Mesendoderm (in vitro differentiated cells): ENCODE data around the gene ADGRV1.

Source experiments
- DNase-seq: peaks from one replicate; pipeline ENCODE4 v3.0.0; 2013
- H2AK5ac ChIP-seq: 2 replicates; pipeline ENCODE4 v1.6.1; 2013; ENCODE audit warnings: low read length, inconsistent platforms
- H2BK120ac ChIP-seq: 2 replicates; pipeline ENCODE4 v1.6.1; 2013; ENCODE audit warnings: low read depth, mild to moderate bottlenecking, low read length, moderate library complexity, mixed read lengths
- H2BK15ac ChIP-seq: replicated peaks from 2 replicates; pipeline ENCODE4 v1.6.1; 2013; ENCODE audit warnings: low read depth, mild to moderate bottlenecking, moderate library complexity
- H2BK5ac ChIP-seq: 2 replicates; pipeline ENCODE4 v1.6.1; 2013; ENCODE audit warnings: low read length, inconsistent platforms
- H3K18ac ChIP-seq: 2 replicates; pipeline ENCODE4 v1.6.1; 2013; ENCODE audit warnings: mild to moderate bottlenecking, low read length, mixed read lengths
- H3K23ac ChIP-seq: one replicate; pipeline ENCODE4 v1.6.1; 2013; ENCODE audit warnings: low read length
- H3K27ac ChIP-seq: 2 replicates; pipeline ENCODE4 v1.5.1; 2013; ENCODE audit warnings: low read depth, mild to moderate bottlenecking, inconsistent platforms, low read length, moderate library complexity
- H3K27me3 ChIP-seq: 2 replicates; pipeline ENCODE4 v1.6.1; 2013; ENCODE audit warnings: low read length, control low read depth, mild to moderate bottlenecking, inconsistent platforms; ENCODE audit not compliant: insufficient read depth, poor library complexity
- H3K36me3 ChIP-seq: 2 replicates; pipeline ENCODE4 v1.6.1; 2013; ENCODE audit warnings: low read length, inconsistent platforms; ENCODE audit not compliant: control insufficient read depth, insufficient read depth
- H3K4ac ChIP-seq: one replicate; pipeline ENCODE4 v1.6.1; 2013; ENCODE audit warnings: low read depth, mild to moderate bottlenecking, low read length, moderate library complexity
- H3K4me1 ChIP-seq: 2 replicates; pipeline ENCODE4 v1.6.1; 2013; ENCODE audit warnings: low read depth, low read length, inconsistent platforms; ENCODE audit not compliant: control insufficient read depth
- H3K4me2 ChIP-seq: 2 replicates; pipeline ENCODE4 v1.6.1; 2013; ENCODE audit warnings: low read length
- H3K4me3 ChIP-seq: 2 replicates; pipeline ENCODE4 v1.5.1; 2013; ENCODE audit warnings: mild to moderate bottlenecking, low read length
- H3K56ac ChIP-seq: one replicate; pipeline ENCODE4 v1.6.1; 2013; ENCODE audit warnings: low read length
- H3K79me1 ChIP-seq: 2 replicates; pipeline ENCODE4 v1.6.1; 2013; ENCODE audit warnings: low read length, inconsistent platforms
- H3K79me2 ChIP-seq: 2 replicates; pipeline ENCODE4 v1.6.1; 2013; ENCODE audit warnings: mild to moderate bottlenecking, low read length; ENCODE audit not compliant: control insufficient read depth, insufficient read depth
- H3K9ac ChIP-seq: 2 replicates; pipeline ENCODE4 v1.6.1; 2013; ENCODE audit warnings: low read length, inconsistent platforms
- H4K5ac ChIP-seq: one replicate; pipeline ENCODE4 v1.6.1; 2013; ENCODE audit warnings: low read length
- H4K8ac ChIP-seq: one replicate; pipeline ENCODE4 v1.6.1; 2013; ENCODE audit warnings: low read depth, mild to moderate bottlenecking, control low read depth, low read length, moderate library complexity
- WGBS: extraction: QIAGEN DNeasy Blood & Tissue Kit; methylation state at CpG from one replicate; pipeline ENCODE4 v1.1.7; 2013; ENCODE audit warnings: low lambda C conversion rate, missing lambda C conversion rate; ENCODE audit not compliant: insufficient coverage; ENCODE audit errors: extremely low coverage; 5-methylcytosine and 5-hydroxymethylcytosine counted together

The ADGRV1 gene

GRCh38 chr5:90696153-90696552 lies 137.6 kb downstream of the ADGRV1 start:
- H3K27ac ChIP-seq = no peak overlapping the region
- H3K4me3 ChIP-seq = no peak overlapping the region
- H3K4me1 ChIP-seq = no peaks in the 10 kb centered on the region
- H3K4me2 ChIP-seq = no peak overlapping the region
- H2AK5ac ChIP-seq = no peak overlapping the region
- WGBS = no CpG with 5 or more reads among the region's 2 CpGs
- H4K5ac ChIP-seq = no peak overlapping the region
- H3K27me3 ChIP-seq = no peaks in the 10 kb centered on the region
- no peak for DNase-seq
- H3K56ac ChIP-seq = no peak overlapping the region
- no peak overlapping the region for H3K23ac ChIP-seq
- H3K18ac ChIP-seq = no peak overlapping the region
- no peak overlapping the region for H4K8ac ChIP-seq
- H3K79me1 ChIP-seq = no peaks in the 10 kb centered on the region
- no peak overlapping the region for H3K4ac ChIP-seq
- no peak overlapping the region for H2BK5ac ChIP-seq
- H3K9ac ChIP-seq = no peak overlapping the region
- no peaks in the 10 kb centered on the region for H3K79me2 ChIP-seq
- H3K36me3 ChIP-seq = no peaks in the 10 kb centered on the region
- H2BK15ac ChIP-seq = no peak overlapping the region
- H2BK120ac ChIP-seq = no peak overlapping the region

- no CpG with 5 or more reads among the region's 2 CpGs for WGBS
- no peak overlapping the region for H2BK120ac ChIP-seq
- no peak overlapping the region for H3K4ac ChIP-seq
- no peak overlapping the region for H3K18ac ChIP-seq
- H3K4me1 ChIP-seq = no peaks in the 10 kb centered on the region
- H3K4me3 ChIP-seq = no peak overlapping the region
- H3K56ac ChIP-seq = no peak overlapping the region
- no peak overlapping the region for H3K27ac ChIP-seq
- no peaks in the 10 kb centered on the region for H3K79me2 ChIP-seq
- H3K9ac ChIP-seq = no peak overlapping the region
- H3K23ac ChIP-seq = no peak overlapping the region
- H3K4me2 ChIP-seq = no peak overlapping the region
- no peak overlapping the region for H4K8ac ChIP-seq
- H3K36me3 ChIP-seq = no peaks in the 10 kb centered on the region
- no peaks in the 10 kb centered on the region for H3K79me1 ChIP-seq
- H3K27me3 ChIP-seq = no peaks in the 10 kb centered on the region
- H2BK5ac ChIP-seq = no peak overlapping the region
- H2AK5ac ChIP-seq = no peak overlapping the region
- DNase-seq = no peak
- no peak overlapping the region for H4K5ac ChIP-seq
- no peak overlapping the region for H2BK15ac ChIP-seq
Observed at GRCh38 chr5:90700299-90700698, 141.7 kb downstream of the ADGRV1 start.

GRCh38 chr5:90703932-90704331 lies 145.3 kb downstream of the ADGRV1 start:
- Histone ChIP-seq H3K27ac (no peak overlapping the region), H3K18ac (no peak overlapping the region), H3K4me3 (no peak overlapping the region), H3K79me1 (no peaks in the 10 kb centered on the region), H3K4ac (no peak overlapping the region), H4K5ac (no peak overlapping the region), H3K9ac (no peak overlapping the region), H3K4me2 (no peak overlapping the region), H2BK120ac (no peak overlapping the region), H2AK5ac (no peak overlapping the region), H2BK5ac (no peak overlapping the region), H3K79me2 (no peaks in the 10 kb centered on the region), H4K8ac (no peak overlapping the region), H3K27me3 (no peaks in the 10 kb centered on the region), H2BK15ac (no peak overlapping the region), H3K4me1 (no peaks in the 10 kb centered on the region), H3K23ac (no peak overlapping the region), H3K36me3 (no peaks in the 10 kb centered on the region), H3K56ac (no peak overlapping the region)
- no peak for DNase-seq

- H3K27me3 ChIP-seq = no peaks in the 10 kb centered on the region
- no peaks in the 10 kb centered on the region for H3K36me3 ChIP-seq
- no peaks in the 10 kb centered on the region for H3K79me1 ChIP-seq
- no peak overlapping the region for H3K4ac ChIP-seq
- no peak overlapping the region for H4K8ac ChIP-seq
- H3K4me2 ChIP-seq = no peak overlapping the region
- H2BK120ac ChIP-seq = no peak overlapping the region
- no peak overlapping the region for H2AK5ac ChIP-seq
- H3K56ac ChIP-seq = no peak overlapping the region
- no CpG with 5 or more reads among the region's 1 CpG for WGBS
- no peak overlapping the region for H3K27ac ChIP-seq
- H4K5ac ChIP-seq = no peak overlapping the region
- no peak overlapping the region for H3K9ac ChIP-seq
- H2BK5ac ChIP-seq = no peak overlapping the region
- H2BK15ac ChIP-seq = no peak overlapping the region
- no peak overlapping the region for H3K4me3 ChIP-seq
- H3K4me1 ChIP-seq = no peaks in the 10 kb centered on the region
- no peak overlapping the region for H3K18ac ChIP-seq
- H3K79me2 ChIP-seq = no peaks in the 10 kb centered on the region
- no peak for DNase-seq
- no peak overlapping the region for H3K23ac ChIP-seq
Observed at GRCh38 chr5:90707698-90708097, 149.1 kb downstream of the ADGRV1 start.

- H4K5ac ChIP-seq = no peak overlapping the region
- H2AK5ac ChIP-seq = no peak overlapping the region
- no peaks in the 10 kb centered on the region for H3K36me3 ChIP-seq
- H3K4ac ChIP-seq = no peak overlapping the region
- no peaks in the 10 kb centered on the region for H3K79me1 ChIP-seq
- H3K27me3 ChIP-seq = no peaks in the 10 kb centered on the region
- H2BK15ac ChIP-seq = no peak overlapping the region
- H3K18ac ChIP-seq = no peak overlapping the region
- no peak overlapping the region for H3K23ac ChIP-seq
- no peak overlapping the region for H3K4me3 ChIP-seq
- no peak overlapping the region for H3K4me2 ChIP-seq
- H3K27ac ChIP-seq = no peak overlapping the region
- H2BK5ac ChIP-seq = no peak overlapping the region
- WGBS = no CpG with 5 or more reads among the region's 1 CpG
- no peaks in the 10 kb centered on the region for H3K4me1 ChIP-seq
- H3K9ac ChIP-seq = no peak overlapping the region
- no peak overlapping the region for H3K56ac ChIP-seq
- no peak overlapping the region for H2BK120ac ChIP-seq
- peak; percentile 73 for DNase-seq
- H3K79me2 ChIP-seq = no peaks in the 10 kb centered on the region
- H4K8ac ChIP-seq = no peak overlapping the region
Observed at GRCh38 chr5:90709323-90710155, 150.9 kb downstream of the ADGRV1 start.

- Histone ChIP-seq H2AK5ac (no peak overlapping the region), H3K18ac (no peak overlapping the region), H3K4me2 (no peak overlapping the region), H3K23ac (no peak overlapping the region), H3K79me2 (no peaks in the 10 kb centered on the region), H4K5ac (no peak overlapping the region), H3K9ac (no peak overlapping the region), H3K4me1 (no peaks in the 10 kb centered on the region), H2BK120ac (no peak overlapping the region), H3K56ac (no peak overlapping the region), H2BK15ac (no peak overlapping the region), H2BK5ac (no peak overlapping the region), H4K8ac (no peak overlapping the region), H3K27ac (no peak overlapping the region), H3K4ac (no peak overlapping the region), H3K36me3 (no peaks in the 10 kb centered on the region), H3K79me1 (no peaks in the 10 kb centered on the region), H3K27me3 (no peaks in the 10 kb centered on the region), H3K4me3 (no peak overlapping the region)
- no peak for DNase-seq
Observed at GRCh38 chr5:90718387-90718786, 159.8 kb downstream of the ADGRV1 start.
